ENCODE measurements around the gene LRIG1. TPM values are rescaled to one million over a fixed set of nuclear protein-coding genes. Genes with fewer than 3 reads are reported as not detected.

The LRIG1 gene
- total and polyA plus RNA-seq, 2 of the 8 experiments (the other 6 are each of a cell fraction or from before 2014, with no cell fraction given): 78.1 to 88.7 TPM

- H4K8ac ChIP-seq (ENCODE audit: extremely low read depth, insufficient read depth, low read length): no peak overlapping the region
- no peak overlapping the region for H2BK12ac ChIP-seq (ENCODE audit: low read depth, low read length)
- no peak overlapping the region for H2AK5ac ChIP-seq (ENCODE audit: low read depth, low read length)
- no peaks in the 10 kb centered on the region for H3K36me3 ChIP-seq (ENCODE audit: control insufficient read depth in 2 of 4, insufficient read depth in 4 of 4, low read length in 3 of 4)
- H3K27ac ChIP-seq (ENCODE audit: low read depth, low read length): no peak overlapping the region
- WGBS, 2 experiments (ENCODE audit: extremely low coverage in 1 of 2, insufficient coverage in 1 of 2, insufficient read length in 1 of 2, insufficient replicate concordance in 2 of 2, low coverage in 1 of 2, low lambda C conversion rate in 2 of 2, missing lambda C conversion rate in 1 of 2): 94% methylated on average over 3 of the region's 3 CpGs; no CpG with 5 or more reads in 1 of the 2 experiments
- H3K9me3 ChIP-seq (ENCODE audit: insufficient read depth in 2 of 2, low read depth in 1 of 2, low read length in 1 of 2): no peaks in the 10 kb centered on the region
- H3K23ac ChIP-seq (ENCODE audit: insufficient read length): no peak overlapping the region
- DNase-seq (ENCODE audit: low read depth in 1 of 2, low spot score in 2 of 2) (no peak), FAIRE-seq (no peak)
- H3K14ac ChIP-seq (ENCODE audit: insufficient read length): no peak overlapping the region
- 0 out of 4 replicates have a peak, but pooled peaks cover 0 to 3% of the 10 kb centered on the region in 2 experiments for H3K79me2 ChIP-seq (ENCODE audit: control insufficient read depth in 1 of 2, insufficient read depth in 2 of 2, low read length in 2 of 2)
- H3K4ac ChIP-seq (replicated peaks; ENCODE audit: insufficient read length, low read depth, low read length): no peak overlapping the region
- no peak overlapping the region for H2BK15ac ChIP-seq (ENCODE audit: low read length)
- H3K18ac ChIP-seq (ENCODE audit: extremely low read depth, low read length): no peak overlapping the region
- no peaks in the 10 kb centered on the region for H3K79me1 ChIP-seq (ENCODE audit: low read depth, low read length)
- no peak overlapping the region for H2BK120ac ChIP-seq (replicated peaks; ENCODE audit: low read depth, low read length)
- H3K23me2 ChIP-seq (ENCODE audit: low read depth, low read length): no peaks in the 10 kb centered on the region
- no peak overlapping the region for H2BK20ac ChIP-seq (ENCODE audit: low read length)
- TF ChIP-seq TAF1 (IDR thresholded peaks at IDR 0.05; ENCODE audit: low read depth, low read length): no peak
- TF ChIP-seq MAFK (IDR thresholded peaks at IDR 0.05; ENCODE audit: low read depth, low read length): no peak
- no peak for TF ChIP-seq CBX8 (IDR thresholded peaks at IDR 0.05; ENCODE audit: borderline replicate concordance, low read depth, low read length)
- no peak for TF ChIP-seq POU5F1 (IDR thresholded peaks at IDR 0.05; ENCODE audit: low read depth, low read length)
- TF ChIP-seq CTBP2 (IDR thresholded peaks at IDR 0.05; ENCODE audit: borderline replicate concordance, insufficient read depth, insufficient read length, low read length): no peak
- H2BK5ac ChIP-seq (ENCODE audit: low read depth, low read length): no peak overlapping the region
- H4K5ac ChIP-seq (ENCODE audit: insufficient read length, low read depth, low read length): no peak overlapping the region
- H4K20me1 ChIP-seq (replicated peaks in 1 of 2; ENCODE audit: control insufficient read depth in 1 of 2, insufficient read depth in 2 of 2, low read length in 2 of 2): no peaks in the 10 kb centered on the region
- H3K56ac ChIP-seq (replicated peaks; ENCODE audit: insufficient read length, low read depth, low read length): no peak overlapping the region
- H2AFZ ChIP-seq (ENCODE audit: low read length): no peak overlapping the region
- H3K4me2 ChIP-seq (ENCODE audit: insufficient read depth in 1 of 2, low read depth in 2 of 2, low read length in 2 of 2): no peak overlapping the region
- H3K4me1 ChIP-seq (replicated peaks in 1 of 4; ENCODE audit: control insufficient read depth in 3 of 4, insufficient read depth in 4 of 4, low read length in 3 of 4): peaks cover 0 to 5% (median 4%) of the 10 kb centered on the region in 4 experiments; a peak in 4 of 7 replicates
- H3K27me3 ChIP-seq (replicated peaks in 1 of 4; ENCODE audit: control insufficient read depth in 3 of 4, extremely low read depth in 1 of 4, insufficient read depth in 3 of 4, low read length in 3 of 4): no peaks in the 10 kb centered on the region
- ChIA-PET CTCF (ENCODE audit: partially characterized antibody) (no interaction called here), POLR2A (ENCODE audit: partially characterized antibody) (no interaction called here)
- no peak overlapping the region for H3K9ac ChIP-seq (replicated peaks in 1 of 4; ENCODE audit: extremely low read depth in 1 of 4, low read depth in 3 of 4, low read length in 3 of 4)
- H3K4me3 ChIP-seq (ENCODE audit: extremely low read depth in 1 of 4, insufficient read depth in 2 of 4, low read depth in 3 of 4, low read length in 4 of 4): no peak overlapping the region
- H4K91ac ChIP-seq (replicated peaks; ENCODE audit: insufficient read length, low read length): no peak overlapping the region
Observed at GRCh38 chr3:66338927-66339326, 161.9 kb downstream of the LRIG1 start.
